ENCODE measurements around the gene S100A5. TPM values are rescaled to one million over a fixed set of nuclear protein-coding genes. Genes with fewer than 3 reads are reported as not detected.

The S100A5 gene
- total RNA-seq, 6 experiments from 2014 or later, result not detected

- Histone ChIP-seq H3K27me3 (no peaks in the 10 kb centered on the region), H3K4me1 (peaks cover 0 to 7% (median 1%) of the 10 kb centered on the region in 4 donors), H3K4me3 (no peak overlapping the region), H3K27ac (no peak overlapping the region), H3K36me3 (no peaks in the 10 kb centered on the region), H3K9me3 (no peaks in the 10 kb centered on the region)
- 4% methylated on average over 18 of the region's 25 CpGs for WGBS (ENCODE audit: insufficient coverage, low coverage, low lambda C conversion rate, missing lambda C conversion rate)
- peak; percentile 85 for DNase-seq
- intact Hi-C loops (cut with DNase I), result loop anchor here (5.0 to 10.0 kb wide), 2 partner anchors 54 to 56 kb away; no protein-coding TSS in a partner anchor
- TF ChIP-seq POLR2A (IDR thresholded peaks at IDR 0.05), result no peak
- TF ChIP-seq, protein P1, sequence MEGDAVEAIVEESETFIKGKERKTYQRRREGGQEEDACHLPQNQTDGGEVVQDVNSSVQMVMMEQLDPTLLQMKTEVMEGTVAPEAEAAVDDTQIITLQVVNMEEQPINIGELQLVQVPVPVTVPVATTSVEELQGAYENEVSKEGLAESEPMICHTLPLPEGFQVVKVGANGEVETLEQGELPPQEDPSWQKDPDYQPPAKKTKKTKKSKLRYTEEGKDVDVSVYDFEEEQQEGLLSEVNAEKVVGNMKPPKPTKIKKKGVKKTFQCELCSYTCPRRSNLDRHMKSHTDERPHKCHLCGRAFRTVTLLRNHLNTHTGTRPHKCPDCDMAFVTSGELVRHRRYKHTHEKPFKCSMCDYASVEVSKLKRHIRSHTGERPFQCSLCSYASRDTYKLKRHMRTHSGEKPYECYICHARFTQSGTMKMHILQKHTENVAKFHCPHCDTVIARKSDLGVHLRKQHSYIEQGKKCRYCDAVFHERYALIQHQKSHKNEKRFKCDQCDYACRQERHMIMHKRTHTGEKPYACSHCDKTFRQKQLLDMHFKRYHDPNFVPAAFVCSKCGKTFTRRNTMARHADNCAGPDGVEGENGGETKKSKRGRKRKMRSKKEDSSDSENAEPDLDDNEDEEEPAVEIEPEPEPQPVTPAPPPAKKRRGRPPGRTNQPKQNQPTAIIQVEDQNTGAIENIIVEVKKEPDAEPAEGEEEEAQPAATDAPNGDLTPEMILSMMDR (IDR thresholded peaks at IDR 0.05), result peak; percentile 95 to 98 (median 96)
- ATAC-seq, result peak; percentile 62 to 83 (median 76)
Measured at GRCh38 chr1:153568367-153569099, 27.8 kb upstream of the S100A5 start.

DNA sequence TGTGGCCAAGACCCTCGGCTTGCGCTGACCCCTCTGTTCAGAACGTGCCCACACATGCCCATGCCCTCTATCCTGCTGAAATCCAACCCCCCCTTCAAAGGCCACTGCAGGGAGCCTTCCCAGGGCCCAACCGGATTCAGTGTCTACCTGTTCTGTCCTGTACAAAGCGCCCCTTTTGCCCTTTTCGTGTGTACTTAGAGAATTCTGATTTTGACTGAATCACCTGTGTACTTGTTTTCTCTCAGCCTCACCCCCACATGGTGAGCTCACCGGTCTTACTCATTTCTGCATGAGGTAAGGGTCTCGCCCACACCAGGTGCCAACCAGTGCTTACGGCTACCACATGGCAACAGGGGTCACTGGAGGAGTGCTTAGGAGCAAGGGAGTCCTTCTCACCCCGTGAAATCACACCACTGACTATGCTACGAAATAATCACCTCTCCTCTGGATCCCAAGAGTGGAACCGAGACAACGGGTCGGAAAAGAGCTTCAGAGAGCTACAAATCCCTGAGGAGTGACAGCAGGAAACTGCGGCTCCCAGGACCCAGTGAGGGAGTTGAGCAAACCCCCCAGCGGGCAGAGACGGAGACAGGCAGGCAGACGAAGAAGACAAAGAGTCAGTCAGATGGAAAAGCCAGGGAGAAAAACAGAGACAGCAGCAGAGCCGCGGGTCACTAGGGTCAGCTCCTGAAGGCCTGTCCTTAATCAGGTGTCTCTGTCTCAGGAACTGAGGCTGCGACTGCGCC lies 27.1 kb upstream of the S100A5 start:
- H3K36me3 ChIP-seq, result no peaks in the 10 kb centered on the region
- no peaks in the 10 kb centered on the region for H3K27me3 ChIP-seq
- TF ChIP-seq, protein P1 (IDR thresholded peaks at IDR 0.05), result no peak
- no peak for TF ChIP-seq POLR2A (IDR thresholded peaks at IDR 0.05)
- H3K4me3 ChIP-seq, result no peak overlapping the region
- 71% methylated on average over 16 of the region's 22 CpGs for WGBS (ENCODE audit: insufficient coverage, low coverage, low lambda C conversion rate, missing lambda C conversion rate)
- peak in 1 of 4 donors; percentile 14 for ATAC-seq
- no peak for DNase-seq
- peaks cover 0 to 7% (median 0%) of the 10 kb centered on the region in 4 donors for H3K4me1 ChIP-seq
- no peak overlapping the region for H3K27ac ChIP-seq
- no peaks in the 10 kb centered on the region for H3K9me3 ChIP-seq
- intact Hi-C loops (cut with DNase I), result loop anchor here (5.0 to 10.0 kb wide), 2 partner anchors 53 to 55 kb away; no protein-coding TSS in a partner anchor

DNA sequence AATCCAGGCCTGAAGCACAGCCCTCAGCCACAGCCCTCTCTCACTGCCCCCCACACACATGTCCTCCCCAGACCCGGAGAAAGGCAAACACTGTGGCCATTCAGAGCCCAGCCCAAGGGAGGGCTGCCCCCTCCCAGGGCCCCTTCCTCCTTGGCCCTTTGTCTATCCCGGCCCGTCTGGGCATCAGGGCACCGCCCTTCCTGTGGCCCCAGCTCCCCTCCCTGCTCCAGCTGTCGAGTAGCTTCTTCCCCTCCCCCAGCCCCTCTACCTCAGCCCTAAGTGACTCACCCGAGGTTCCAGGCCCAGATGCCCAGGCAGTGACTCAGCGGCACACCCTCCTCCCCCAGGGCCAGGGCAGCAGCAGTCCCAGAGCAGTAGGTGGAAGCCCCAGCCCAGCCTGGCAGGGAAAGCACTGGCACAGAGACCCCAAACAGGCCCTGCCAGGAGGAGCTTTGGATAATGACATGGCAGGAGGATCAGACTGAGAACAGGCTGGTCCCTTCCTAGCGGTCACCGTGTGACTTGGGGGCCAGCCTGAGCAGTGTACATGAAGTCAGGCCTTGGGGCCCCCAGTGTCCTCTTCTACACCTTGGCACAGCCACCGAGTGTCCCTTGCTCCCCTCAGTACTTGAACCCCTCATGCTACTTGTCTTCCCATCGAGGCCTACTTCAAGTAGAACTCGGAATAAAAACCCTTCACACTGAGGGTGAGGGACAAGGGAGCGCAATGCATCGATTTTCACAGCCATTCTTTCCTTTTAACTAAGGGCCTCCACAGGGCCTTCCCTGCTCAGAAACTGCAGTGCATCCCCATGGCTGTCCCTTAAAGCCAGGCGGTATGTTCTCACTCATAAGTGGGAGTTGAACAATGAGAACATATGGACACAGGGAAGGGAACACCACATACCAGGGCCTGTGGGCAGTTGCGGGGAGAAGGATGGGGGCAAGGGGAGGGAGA lies 26.0 kb upstream of the S100A5 start:
- no peak overlapping the region for H3K4me3 ChIP-seq
- no peaks in the 10 kb centered on the region for H3K9me3 ChIP-seq
- no peaks in the 10 kb centered on the region for H3K27me3 ChIP-seq
- peak; percentile 66 to 89 (median 72) for ATAC-seq
- H3K36me3 ChIP-seq, result no peaks in the 10 kb centered on the region
- 61% methylated on average over 8 of the region's 16 CpGs for WGBS (ENCODE audit: insufficient coverage, low coverage, low lambda C conversion rate, missing lambda C conversion rate)
- TF ChIP-seq POLR2A (IDR thresholded peaks at IDR 0.05), result peak; percentile 34
- TF ChIP-seq, protein P1 (IDR thresholded peaks at IDR 0.05), result no peak
- peak; percentile 79 to 89 (median 85) for DNase-seq
- peak overlapping the region; percentile 44 to 57 (median 51) for H3K27ac ChIP-seq
- intact Hi-C loops (cut with DNase I), result loop anchor here (5.0 to 10.0 kb wide), 2 partner anchors 52 to 54 kb away; no protein-coding TSS in a partner anchor
- peaks cover 0 to 7% (median 0%) of the 10 kb centered on the region in 4 donors for H3K4me1 ChIP-seq
